HCEC 1CT (cell line): ENCODE data around the gene HOXB2.
A peak's percentile ranks its signal among the peaks of the same experiment; 100 is the strongest.

ENCODE experiments used
- DNase-seq: peaks from one replicate; pipeline ENCODE4 v3.0.0-alpha.2; 2017

HOXB2 gene

GRCh38 chr17:48578616-48579470, 33.9 kb upstream of the HOXB2 start:
- no peak for DNase-seq

- DNase-seq = peak; percentile 56
These were observed 33.2 kb upstream of the HOXB2 start, which contains the start of gene HOXB4 for GRCh38 chr17:48577946-48578615. HOXB4 (minus strand) TSS chr17:48578350; CDS start chr17:48578319, 31 bp downstream.

- peak; percentile 78 for DNase-seq
These were observed 32.5 kb upstream of the HOXB2 start for GRCh38 chr17:48577330-48577945.

DNA sequence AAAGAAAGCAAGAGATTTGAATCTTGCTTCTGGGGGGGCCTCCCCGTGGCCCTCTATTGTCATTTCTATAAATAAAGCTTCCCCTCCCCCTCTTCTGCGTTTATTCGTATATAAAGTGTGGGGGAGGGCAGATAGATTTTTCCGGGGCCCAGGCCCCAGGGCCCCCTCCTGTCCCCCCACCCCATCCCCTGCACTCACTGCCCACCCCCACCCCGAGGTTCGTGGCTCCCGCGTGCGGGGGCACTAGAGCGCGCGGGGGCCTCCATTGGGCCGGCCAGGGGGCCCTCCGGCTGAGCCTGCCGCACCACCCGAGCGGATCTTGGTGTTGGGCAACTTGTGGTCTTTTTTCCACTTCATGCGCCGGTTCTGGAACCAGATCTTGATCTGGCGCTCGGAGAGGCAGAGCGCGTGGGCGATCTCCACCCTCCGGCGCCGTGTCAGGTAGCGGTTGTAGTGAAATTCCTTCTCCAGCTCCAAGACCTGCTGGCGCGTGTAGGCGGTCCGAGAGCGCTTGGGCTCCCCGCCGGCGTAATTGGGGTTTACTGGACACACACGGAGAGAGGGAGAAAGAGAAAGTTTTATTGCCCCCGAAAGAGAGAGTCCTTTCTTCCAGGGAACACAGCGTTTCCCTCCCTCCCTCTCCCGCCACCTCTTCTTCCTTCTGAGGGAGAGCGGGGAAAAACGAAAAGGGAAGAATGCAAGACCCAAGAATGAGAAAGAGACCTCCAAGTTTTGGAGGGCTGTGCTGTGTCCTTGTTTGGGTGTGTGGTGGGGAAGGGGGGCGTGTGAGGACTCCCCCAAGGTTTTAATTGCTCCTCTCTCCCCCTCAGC, 31.8 kb upstream of the HOXB2 start:
- peak; percentile 68 for DNase-seq

- DNase-seq = peak; percentile 39
These were observed 31.0 kb upstream of the HOXB2 start for GRCh38 chr17:48575673-48576478.

DNA sequence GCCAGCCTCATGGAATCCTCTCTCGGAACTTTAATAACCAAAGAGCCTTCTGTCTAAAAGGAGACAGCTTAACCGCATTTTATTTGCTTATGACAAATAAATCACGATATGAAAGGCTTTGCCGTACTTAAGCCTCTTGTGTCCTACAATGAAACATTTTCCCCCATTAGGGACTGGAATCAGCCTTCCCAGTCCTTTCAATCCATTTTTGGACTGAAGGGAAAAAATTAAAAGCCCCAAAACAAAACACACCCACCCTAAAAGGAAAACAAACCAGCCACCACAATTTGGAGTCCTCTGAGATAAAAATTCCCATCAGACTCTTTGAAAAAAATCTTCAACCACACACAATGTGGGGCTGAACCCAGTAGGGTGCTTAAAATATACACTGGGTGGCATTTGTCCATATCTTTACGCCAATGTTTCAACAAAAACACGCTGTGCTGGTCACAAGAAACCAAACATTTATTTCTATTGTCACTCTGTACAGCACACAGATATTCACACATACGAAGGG, 30.2 kb upstream of the HOXB2 start:
- peak; percentile 54 for DNase-seq

DNA sequence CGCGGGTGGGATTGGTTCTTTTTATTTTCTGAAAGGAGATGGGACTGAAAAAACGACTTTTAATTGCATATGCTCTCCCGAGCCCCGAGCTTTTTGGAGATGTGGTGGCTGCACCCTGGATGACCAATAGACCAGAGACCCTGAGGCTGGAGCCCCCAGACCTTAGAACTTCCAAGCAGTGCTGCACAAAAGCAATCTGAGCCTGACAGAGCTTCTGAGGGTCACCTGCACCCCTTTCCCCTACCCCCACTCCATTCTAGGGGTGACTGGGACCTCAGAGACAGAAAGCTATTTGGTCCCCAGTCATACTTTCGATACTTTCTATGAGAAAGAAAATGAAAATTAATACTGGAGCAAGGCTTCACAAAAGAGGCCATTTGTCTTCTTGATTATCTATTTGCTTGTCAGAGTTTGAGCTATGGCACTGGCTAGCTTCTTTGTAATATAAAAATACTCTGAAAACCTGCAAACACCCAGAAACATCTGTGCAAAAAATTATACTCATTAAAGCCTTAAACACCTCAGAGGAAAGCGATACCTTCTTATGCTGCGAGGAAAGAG, 29.7 kb upstream of the HOXB2 start:
- DNase-seq = no peak

GRCh38 chr17:48571826-48572417, 27.0 kb upstream of the HOXB2 start:
- DNase-seq = no peak

DNA sequence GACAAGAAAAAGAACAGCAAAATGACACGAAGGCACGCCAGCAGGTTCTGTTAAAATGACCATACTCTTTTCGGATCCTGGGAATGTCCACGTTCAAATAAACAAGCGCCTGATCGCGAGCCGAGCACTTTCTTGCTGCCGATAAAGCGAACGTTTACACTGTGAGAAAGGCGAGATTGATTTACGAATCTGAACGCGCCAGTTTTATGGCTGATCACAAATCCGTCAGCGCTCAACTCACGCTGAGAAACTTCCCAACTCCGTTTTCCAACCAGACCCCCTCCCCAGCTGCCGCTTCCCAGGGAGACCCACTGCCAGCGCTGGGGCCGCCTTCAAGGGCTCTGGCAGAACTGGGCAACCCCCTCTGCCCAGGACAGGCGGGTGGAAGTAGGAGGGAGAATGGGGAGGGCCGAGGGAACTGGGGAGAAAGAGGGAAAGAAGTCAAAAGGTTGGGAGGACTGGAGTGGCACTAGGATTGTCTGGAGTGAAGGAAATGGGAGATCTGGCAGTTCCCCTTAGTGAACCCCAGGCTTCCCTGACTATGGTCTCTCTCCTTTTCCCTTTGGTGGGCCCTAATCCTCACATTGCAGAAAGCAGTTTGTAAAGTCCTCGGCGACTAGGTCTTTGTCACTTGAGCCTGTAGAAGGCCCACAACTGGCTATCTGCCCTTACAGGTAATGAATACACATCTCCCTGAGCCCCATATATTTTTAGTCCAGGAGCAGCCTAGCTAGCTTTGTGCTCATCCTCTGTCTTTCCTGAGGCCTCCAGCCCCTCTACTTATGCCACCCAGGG, 26.3 kb upstream of the HOXB2 start:
- peak; percentile 57 for DNase-seq

- DNase-seq = no peak
These were observed 25.6 kb upstream of the HOXB2 start for GRCh38 chr17:48570325-48571023.

DNA sequence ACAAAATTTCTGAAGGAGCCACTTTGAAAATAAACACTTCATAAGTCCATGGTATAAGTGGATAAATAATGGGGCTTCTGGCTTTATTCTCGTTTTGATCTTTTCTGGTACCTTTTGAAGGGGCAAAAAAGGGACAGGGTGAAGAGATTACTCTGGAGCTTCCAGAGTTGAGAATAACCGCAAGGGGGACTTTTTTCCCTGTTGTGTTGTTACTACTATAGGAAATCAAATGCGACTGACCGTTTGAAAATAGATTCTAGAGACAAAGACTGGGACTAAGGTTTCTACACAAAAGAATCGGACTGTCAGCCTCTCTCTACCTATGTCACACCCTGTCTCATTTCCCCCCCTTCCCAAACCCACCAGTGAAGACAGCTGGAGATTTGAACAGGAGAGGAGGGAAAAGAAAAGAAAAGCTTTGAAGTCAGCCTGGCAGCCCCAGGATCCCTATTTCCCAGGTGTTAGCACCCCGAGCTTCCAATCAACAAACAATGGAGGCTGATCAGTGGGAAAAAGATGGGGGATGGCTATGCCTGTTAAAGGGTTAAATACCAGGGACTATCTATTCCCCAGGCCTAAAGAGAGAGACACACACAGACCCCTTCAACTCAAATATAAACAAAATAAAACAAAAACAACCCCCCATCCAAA, 24.9 kb upstream of the HOXB2 start:
- DNase-seq = peak; percentile 45

- no peak for DNase-seq
These were observed 24.3 kb upstream of the HOXB2 start for GRCh38 chr17:48569240-48569582.

- DNase-seq = peak; percentile 32
These were observed 23.8 kb upstream of the HOXB2 start for GRCh38 chr17:48568499-48569239.

GRCh38 chr17:48567646-48568354, 22.9 kb upstream of the HOXB2 start:
- no peak for DNase-seq

GRCh38 chr17:48567209-48567608, 22.3 kb upstream of the HOXB2 start:
- no peak for DNase-seq

DNA sequence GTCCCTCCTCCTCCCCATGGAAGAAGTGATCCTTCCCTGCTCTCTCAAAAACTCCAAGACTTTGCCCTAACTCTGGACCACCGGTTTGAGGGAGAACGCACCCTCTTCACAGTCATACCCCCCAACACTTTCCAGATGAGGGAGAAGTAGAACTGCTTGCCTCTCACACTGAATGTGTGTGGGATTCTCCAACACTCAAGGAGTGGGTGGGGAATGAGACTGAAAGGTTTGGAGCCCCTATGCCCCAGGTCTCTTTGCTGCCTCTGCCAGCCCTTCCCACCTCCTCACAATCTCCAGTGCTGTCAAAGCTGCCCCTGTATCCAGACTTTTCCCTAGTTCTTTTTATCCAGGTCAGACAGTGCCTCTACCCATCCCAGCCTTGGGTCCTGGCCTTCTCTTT, 21.8 kb upstream of the HOXB2 start:
- DNase-seq = no peak

GRCh38 chr17:48565925-48566710, 21.2 kb upstream of the HOXB2 start:
- DNase-seq = no peak
